DND-41 (cell line): Measurements from ENCODE around the gene SLC25A25.

Experiments used
- ATAC-seq: fragments of 200-7000 bp; cut with Tn5 transposase; 3 replicates; pipeline ENCODE4 v1.9.1; 2021; ENCODE audit warnings: low read depth; ENCODE audit not compliant: insufficient read depth
- DNase-seq: peaks from one replicate; pipeline ENCODE4 v3.0.0-alpha.2; 2020
- H2AFZ ChIP-seq: 2 replicates; pipeline ENCODE4 v1.6.0; 2012; ENCODE audit warnings: low read depth, low read length
- H3K27ac ChIP-seq: 2 replicates; pipeline ENCODE4 v1.5.1; 2012; ENCODE audit warnings: low read length, inconsistent platforms
- H3K27me3 ChIP-seq: fragments of 200-600 bp; sonication (generic); 2 replicates; pipeline ENCODE4 v1.6.0; 2012; ENCODE audit warnings: low read length, mild to moderate bottlenecking, inconsistent platforms; ENCODE audit not compliant: insufficient read depth, poor library complexity
- H3K36me3 ChIP-seq: 2 replicates; pipeline ENCODE4 v1.5.1; 2012; ENCODE audit warnings: low read length, inconsistent platforms; ENCODE audit not compliant: insufficient read depth
- H3K4me1 ChIP-seq: 2 replicates; pipeline ENCODE4 v1.5.1; 2012; ENCODE audit warnings: mild to moderate bottlenecking, low read length; ENCODE audit not compliant: insufficient read depth
- H3K4me2 ChIP-seq: 2 replicates; pipeline ENCODE4 v1.6.0; 2012; ENCODE audit warnings: mild to moderate bottlenecking, moderate library complexity, low read length, inconsistent platforms; ENCODE audit not compliant: insufficient read depth
- H3K4me3 ChIP-seq, 2 experiments: fragments of 200-600 bp in 1 of 2; shearing (Covaris generic) in 1 of 2; 2 replicates each; pipeline ENCODE4 v1.5.1; 2012 to 2016; ENCODE audit warnings: inconsistent platforms in 2 of 2, low read length in 2 of 2, mild to moderate bottlenecking in 2 of 2, low read depth in 1 of 2, moderate library complexity in 1 of 2
- H3K79me2 ChIP-seq: 2 replicates; pipeline ENCODE4 v1.6.0; 2012; ENCODE audit warnings: low read length, inconsistent platforms; ENCODE audit not compliant: insufficient read depth
- H3K9ac ChIP-seq: 2 replicates; pipeline ENCODE4 v1.6.0; 2012; ENCODE audit warnings: low read depth, mild to moderate bottlenecking, inconsistent platforms, low read length, moderate library complexity
- H3K9me3 ChIP-seq: 2 replicates; pipeline ENCODE4 v1.5.1; 2012; ENCODE audit warnings: low read length, moderate library complexity, mild to moderate bottlenecking, inconsistent platforms; ENCODE audit not compliant: insufficient read depth, severe bottlenecking
- H4K20me1 ChIP-seq: 2 replicates; pipeline ENCODE4 v1.6.0; 2012; ENCODE audit warnings: low read length; ENCODE audit not compliant: insufficient read depth
- CTCF ChIP-seq: IDR thresholded peaks from 2 replicates; pipeline ENCODE4 v1.5.1; 2012; ENCODE audit warnings: borderline replicate concordance, low read length, moderate library complexity, mild to moderate bottlenecking; ENCODE audit not compliant: poor library complexity, severe bottlenecking; ENCODE audit errors: extremely low read depth
- EZH2 ChIP-seq: IDR thresholded peaks from 3 replicates; pipeline ENCODE4 v1.6.1; 2012; ENCODE audit warnings: borderline replicate concordance, low read depth, mild to moderate bottlenecking, moderate library complexity, low read length, inconsistent platforms; ENCODE audit not compliant: severe bottlenecking

The SLC25A25 gene

GRCh38 chr9:128061275-128061960 lies 6.6 kb upstream of the SLC25A25 start:
- no peak overlapping the region for H2AFZ ChIP-seq
- H3K4me1 ChIP-seq = peaks cover 17% of the 10 kb centered on the region
- H4K20me1 ChIP-seq = no peaks in the 10 kb centered on the region
- ATAC-seq (no peak), DNase-seq (no peak)
- H3K27me3 ChIP-seq = no peaks in the 10 kb centered on the region
- no peak overlapping the region for H3K9ac ChIP-seq
- peaks cover 17% of the 10 kb centered on the region for H3K79me2 ChIP-seq
- H3K36me3 ChIP-seq = peaks cover 24% of the 10 kb centered on the region
- no peaks in the 10 kb centered on the region for H3K9me3 ChIP-seq
- no peak overlapping the region for H3K27ac ChIP-seq
- no peak overlapping the region for H3K4me2 ChIP-seq
- TF ChIP-seq CTCF (no peak), EZH2 (no peak)
- no peak overlapping the region for H3K4me3 ChIP-seq

- no peak overlapping the region for H2AFZ ChIP-seq
- H3K9ac ChIP-seq = no peak overlapping the region
- H3K36me3 ChIP-seq = peaks cover 24% of the 10 kb centered on the region
- H3K9me3 ChIP-seq = no peaks in the 10 kb centered on the region
- no peak overlapping the region for H3K27ac ChIP-seq
- no peaks in the 10 kb centered on the region for H3K27me3 ChIP-seq
- H4K20me1 ChIP-seq = no peaks in the 10 kb centered on the region
- TF ChIP-seq EZH2 (no peak), CTCF (no peak)
- H3K4me2 ChIP-seq = no peak overlapping the region
- peaks cover 24% of the 10 kb centered on the region for H3K4me1 ChIP-seq
- no peak for ATAC-seq
- DNase-seq = no peak
- H3K4me3 ChIP-seq = no peak overlapping the region
- peaks cover 23% of the 10 kb centered on the region for H3K79me2 ChIP-seq
These were observed 5.8 kb upstream of the SLC25A25 start for GRCh38 chr9:128062279-128062678.

DNA sequence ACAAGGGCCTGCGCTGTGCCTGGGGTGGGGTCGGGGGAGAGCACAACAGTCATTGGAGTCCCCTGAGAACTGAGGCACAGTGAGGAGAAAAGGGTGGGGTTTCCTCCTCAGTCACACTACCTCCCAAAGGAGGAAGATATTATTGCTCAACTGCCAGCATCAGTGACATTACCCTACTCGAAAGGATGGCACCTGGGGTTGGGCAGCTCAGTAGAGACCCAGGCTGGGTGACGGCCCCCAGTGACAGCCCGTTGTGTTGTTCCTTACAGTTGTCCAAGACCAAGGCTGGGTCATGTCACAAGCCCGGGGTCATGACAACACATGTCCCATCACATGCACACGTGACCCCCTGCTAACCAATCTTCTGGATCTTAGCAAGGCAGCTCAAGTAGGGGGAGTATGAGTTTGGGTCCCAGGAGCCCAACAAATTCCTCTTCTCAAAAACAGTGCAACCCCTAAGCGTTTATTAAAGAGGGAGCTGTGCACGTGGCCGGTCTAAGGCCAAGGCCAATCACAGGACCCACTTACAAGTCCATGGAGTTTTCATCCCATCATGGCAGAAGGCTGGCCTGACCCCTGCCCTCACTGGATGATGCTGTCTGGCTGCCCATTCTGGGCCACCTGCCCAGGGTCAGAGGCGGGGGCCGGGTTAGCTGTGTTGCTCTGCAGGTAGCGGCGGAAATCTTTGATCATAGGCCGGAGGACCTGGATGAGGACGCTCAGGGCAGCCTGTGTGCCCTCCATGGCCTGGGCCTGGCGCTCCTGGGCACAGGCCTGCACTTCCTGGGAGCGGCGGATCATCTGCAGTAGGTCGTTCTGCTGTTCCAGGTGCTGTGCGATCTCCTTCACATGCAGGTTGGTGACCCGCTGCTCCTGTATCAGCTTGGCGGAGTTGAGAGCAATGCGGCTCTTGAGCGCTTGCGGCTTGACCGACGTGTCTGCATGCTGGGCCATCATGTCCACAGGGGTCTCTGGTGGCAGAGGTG lies 4.9 kb upstream of the SLC25A25 start:
- peaks cover 24% of the 10 kb centered on the region for H3K36me3 ChIP-seq
- H3K79me2 ChIP-seq = peaks cover 24% of the 10 kb centered on the region
- H4K20me1 ChIP-seq = no peaks in the 10 kb centered on the region
- no peaks in the 10 kb centered on the region for H3K27me3 ChIP-seq
- no peak overlapping the region for H3K9ac ChIP-seq
- no peak overlapping the region for H3K27ac ChIP-seq
- no peak for TF ChIP-seq EZH2
- no peak for TF ChIP-seq CTCF
- H3K9me3 ChIP-seq = no peaks in the 10 kb centered on the region
- ATAC-seq (no peak), DNase-seq (no peak)
- no peak overlapping the region for H3K4me3 ChIP-seq
- peaks cover 24% of the 10 kb centered on the region for H3K4me1 ChIP-seq
- H2AFZ ChIP-seq = no peak overlapping the region
- no peak overlapping the region for H3K4me2 ChIP-seq
